H1 (cell line): ENCODE results near the gene TMEM51. TPM values are rescaled to one million over a fixed set of nuclear protein-coding genes. Genes with fewer than 3 reads are reported as not detected.

ENCODE experiments used
- ATF2 ChIP-seq: IDR thresholded peaks from 2 replicates; pipeline ENCODE4 v1.6.1; 2012; ENCODE audit warnings: low read length, inconsistent platforms
- BACH1 ChIP-seq: IDR thresholded peaks from 2 replicates; pipeline ENCODE4 v1.6.1; 2012; ENCODE audit warnings: low read length, improper control_type of control experiment
- BRCA1 ChIP-seq: IDR thresholded peaks from 2 replicates; pipeline ENCODE4 v1.6.1; 2012; ENCODE audit warnings: low read depth, low read length, improper control_type of control experiment
- CHD7 ChIP-seq: fragments of 300-600 bp; sonication (generic); IDR thresholded peaks from 2 replicates; pipeline ENCODE4 v1.7.1; 2012; ENCODE audit warnings: low read length, moderate library complexity, mild to moderate bottlenecking, inconsistent platforms; ENCODE audit not compliant: insufficient replicate concordance
- HDAC2 ChIP-seq, 2 experiments: fragments of 300-600 bp in 1 of 2; sonication (generic) in 1 of 2; IDR thresholded peaks; 2 replicates each; pipeline ENCODE4 v1.6.1; 2011 to 2012; ENCODE audit warnings: low read depth in 2 of 2, low read length in 2 of 2, mild to moderate bottlenecking in 2 of 2, moderate library complexity in 2 of 2, borderline replicate concordance in 1 of 2, inconsistent platforms in 1 of 2
- KDM4A ChIP-seq: IDR thresholded peaks from one replicate; pipeline ENCODE4 v1.7.1; 2012; ENCODE audit warnings: low read depth, mild to moderate bottlenecking, moderate library complexity, low read length, inconsistent platforms; ENCODE audit not compliant: severe bottlenecking
- NANOG ChIP-seq: IDR thresholded peaks from 2 replicates; pipeline ENCODE4 v1.6.1; 2011; ENCODE audit warnings: low read length, low read depth, mild to moderate bottlenecking, inconsistent platforms; ENCODE audit not compliant: insufficient read depth, poor library complexity, severe bottlenecking
- YY1 ChIP-seq: IDR thresholded peaks from 2 replicates; pipeline ENCODE4 v1.6.1; 2011; ENCODE audit warnings: low read depth, mild to moderate bottlenecking, low read length
- polyA plus RNA-seq, 7 experiments: library from polyadenylated mRNA; depleted of rRNA in 3 of 7; stranded (reverse) in 5 of 7; unstranded in 2 of 7; fragments of >200 nt in 5 of 7; fragments of 200-250 nt in 2 of 7; gene quantifications; 1 replicate in 5 of 7; 2 replicates in 1 of 7; 4 replicates in 1 of 7; pipeline versions ENCODE4 v1.2.1 to v1.2.3, GENCODE V29; 2011 to 2013; ENCODE audit warnings: missing spikeins in 2 of 7, mixed read lengths in 2 of 7
- total RNA-seq: library from RNA; stranded (reverse); fragmentation: NEBNext Ultra II Directional; extraction: Animal tissue kit (Norgen Biotek cat#: 25700); gene quantifications from 2 replicates; pipeline ENCODE4 v1.2.1, GENCODE V29; 2021

Gene TMEM51
- total and polyA plus RNA-seq, 2 of the 8 experiments (the other 6 are each of a cell fraction or from before 2014, with no cell fraction given): 9.9 to 10.7 TPM

DNA sequence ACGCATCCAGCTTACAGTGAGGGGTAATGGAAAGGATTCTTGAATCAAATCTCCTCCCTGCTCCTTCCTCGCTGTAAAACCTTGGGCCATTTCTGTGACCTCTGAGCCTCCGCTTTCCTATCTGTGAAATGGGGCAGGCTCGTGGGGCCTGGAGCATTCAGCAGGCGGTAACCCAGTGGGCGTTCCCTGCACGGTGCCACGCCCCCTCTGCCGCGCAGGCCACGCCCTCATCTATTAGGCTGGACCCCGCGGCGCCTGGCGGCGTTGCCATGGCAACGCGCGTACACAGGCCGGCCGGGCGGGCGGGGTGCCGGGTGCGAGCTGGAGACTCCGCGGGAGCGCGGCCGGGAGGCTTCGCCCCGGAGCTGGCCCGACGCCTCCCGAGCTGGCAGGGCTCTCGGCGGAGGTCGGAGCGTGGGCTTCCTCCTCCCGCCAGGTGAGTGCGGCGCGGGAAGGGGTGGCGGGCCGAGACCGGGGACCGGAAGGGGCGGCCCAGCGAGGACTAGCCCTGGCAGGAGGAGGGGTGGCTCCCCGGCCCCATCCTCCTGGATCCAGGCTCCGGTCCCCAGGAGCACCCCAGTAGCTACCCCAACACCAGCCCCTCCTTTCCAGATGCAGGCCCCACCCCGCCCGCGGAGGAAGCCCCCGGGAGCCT is 93.5 kb downstream of the TMEM51 start, which contains the start of gene FHAD1 (continued):
- no peak for TF ChIP-seq CHD7
- TF ChIP-seq ATF2: no peak
- peak in 1 of 2 experiments; percentile 95; a peak in 2 of 4 replicates for TF ChIP-seq HDAC2 (IDR thresholded peaks at IDR 0.05; ENCODE audit: borderline replicate concordance in 1 of 2, low read depth in 2 of 2, low read length in 2 of 2)
- TF ChIP-seq YY1: peak; percentile 89
- TF ChIP-seq BRCA1: no peak
- TF ChIP-seq NANOG: no peak
- TF ChIP-seq KDM4A: peak; percentile 56
- TF ChIP-seq BACH1: no peak
